WTC11 (cell line): ENCODE results near the gene NR1I3. TPM values are rescaled to one million over a fixed set of nuclear protein-coding genes. Genes with fewer than 3 reads are reported as not detected.

Experiments used
- ATAC-seq: fragments of 200-7000 bp; cut with Tn5 transposase; 2 replicates; pipeline ENCODE4 v1.10.0; 2021; ENCODE audit warnings: mild to moderate bottlenecking, moderate library complexity
- CTCF ChIA-PET: fragments of 300-600 bp; sonication (Branson Sonifier 250); formaldehyde crosslinking; loops from one replicate; lab custom pipeline; 2021; ENCODE audit warnings: antibody characterized with exemption; lab: Charles Lee
- POLR2A ChIA-PET: fragments of 350-600 bp; sonication (Branson Sonifier 250); formaldehyde crosslinking; loops from one replicate; lab custom pipeline; 2021; ENCODE audit warnings: antibody characterized with exemption; lab: Charles Lee
- DNase-seq: peaks from one replicate; pipeline ENCODE4 v3.0.0; 2021; ENCODE audit warnings: low spot score
- H3K27ac Mint-ChIP-seq: 2 replicates; pipeline ENCODE4 v1.8.0; 2021; ENCODE audit warnings: mixed read lengths
- H3K27me3 Mint-ChIP-seq: 2 replicates; pipeline ENCODE4 v1.8.0; 2021; ENCODE audit warnings: low read depth, mild to moderate bottlenecking, moderate library complexity, mixed read lengths
- H3K36me3 Mint-ChIP-seq: 2 replicates; pipeline ENCODE4 v1.8.0; 2021; ENCODE audit warnings: mixed read lengths
- H3K4me1 Mint-ChIP-seq: 2 replicates; pipeline ENCODE4 v1.8.0; 2022; ENCODE audit warnings: mixed read lengths
- H3K4me3 Mint-ChIP-seq: 2 replicates; pipeline ENCODE4 v1.8.0; 2021; ENCODE audit warnings: mild to moderate bottlenecking, moderate library complexity, mixed read lengths
- H3K9me3 Mint-ChIP-seq: 2 replicates; pipeline ENCODE4 v1.8.0; 2021; ENCODE audit warnings: mixed read lengths
- ARID4B ChIP-seq: sonication (generic); formaldehyde crosslinking; IDR thresholded peaks from 2 replicates; pipeline ENCODE4 v1.8.0; 2023; ENCODE audit warnings: missing genetic modification reagents, mild to moderate bottlenecking, borderline replicate concordance
- ATF3 ChIP-seq: sonication (generic); formaldehyde crosslinking; conservative IDR thresholded peaks from 2 replicates; pipeline ENCODE4 v1.8.1; 2022; ENCODE audit warnings: mild to moderate bottlenecking, missing genetic modification reagents
- E2F4 ChIP-seq: sonication (generic); formaldehyde crosslinking; IDR thresholded peaks from 2 replicates; pipeline ENCODE4 v1.8.1; 2022; ENCODE audit warnings: low read depth, mild to moderate bottlenecking, moderate library complexity, missing genetic modification reagents, borderline replicate concordance
- FOXK1 ChIP-seq: sonication (generic); formaldehyde crosslinking; IDR thresholded peaks from 2 replicates; pipeline ENCODE4 v1.8.0; 2022; ENCODE audit warnings: mild to moderate bottlenecking, moderate library complexity, missing genetic modification reagents
- KAT7 ChIP-seq: sonication (generic); formaldehyde crosslinking; IDR thresholded peaks from 2 replicates; pipeline ENCODE4 v1.8.1; 2023; ENCODE audit warnings: missing genetic modification reagents, mild to moderate bottlenecking, borderline replicate concordance
- RELA ChIP-seq: sonication (generic); formaldehyde crosslinking; IDR thresholded peaks from 2 replicates; pipeline ENCODE4 v1.8.1; 2022; ENCODE audit warnings: missing genetic modification reagents, mild to moderate bottlenecking, borderline replicate concordance
- RORB ChIP-seq: fragments of 250-450 bp; sonication (Bioruptor Pico); IDR thresholded peaks from 2 replicates; pipeline ENCODE4 v1.9.0; 2021; ENCODE audit warnings: mild to moderate bottlenecking
- SMAD4 ChIP-seq: sonication (generic); formaldehyde crosslinking; IDR thresholded peaks from 2 replicates; pipeline ENCODE4 v1.8.0; 2022; ENCODE audit warnings: mild to moderate bottlenecking, missing genetic modification reagents
- TEAD1 ChIP-seq: sonication (generic); formaldehyde crosslinking; IDR thresholded peaks from 2 replicates; pipeline ENCODE4 v1.8.0; 2022; ENCODE audit warnings: mild to moderate bottlenecking, missing genetic modification reagents
- TEAD4 ChIP-seq: sonication (generic); formaldehyde crosslinking; IDR thresholded peaks from 2 replicates; pipeline ENCODE4 v1.8.0; 2022; ENCODE audit warnings: mild to moderate bottlenecking, missing genetic modification reagents
- USF1 ChIP-seq: sonication (generic); formaldehyde crosslinking; IDR thresholded peaks from 2 replicates; pipeline ENCODE4 v1.8.0; 2022; ENCODE audit warnings: mild to moderate bottlenecking, missing genetic modification reagents
- ZMAT4 ChIP-seq: fragments of 250-450 bp; sonication (Bioruptor Pico); IDR thresholded peaks from 2 replicates; pipeline ENCODE4 v1.9.0; 2021; ENCODE audit warnings: mild to moderate bottlenecking
- ZNF219 ChIP-seq: sonication (generic); formaldehyde crosslinking; IDR thresholded peaks from 2 replicates; pipeline ENCODE4 v1.8.0; 2023; ENCODE audit warnings: missing genetic modification reagents, mild to moderate bottlenecking, borderline replicate concordance
- ZNF416 ChIP-seq: fragments of 250-450 bp; sonication (Bioruptor Pico); IDR thresholded peaks from 2 replicates; pipeline ENCODE4 v1.9.0; 2021; ENCODE audit warnings: mild to moderate bottlenecking, inconsistent platforms
- total RNA-seq: library from RNA; stranded (reverse); gene quantifications from 3 replicates; pipeline ENCODE4 v1.2.3, GENCODE V29; 2021
- TF ChIP-seq, protein P1 (sequence below): fragments of 250-450 bp; sonication (Bioruptor Pico); IDR thresholded peaks from 2 replicates; pipeline ENCODE4 v2.1.2; 2022; ENCODE audit warnings: mild to moderate bottlenecking, moderate library complexity
- TF ChIP-seq, protein P2 (sequence below): sonication (generic); formaldehyde crosslinking; IDR thresholded peaks from 2 replicates; pipeline ENCODE4 v1.8.0; 2022; ENCODE audit warnings: missing genetic modification reagents

NR1I3 gene
- total RNA-seq, 1 experiment from 2014 or later, result not detected

- H3K4me1 Mint-ChIP-seq, result peaks cover 16% of the 10 kb centered on the region
- H3K4me3 Mint-ChIP-seq, result no peak overlapping the region
- CTCF ChIA-PET, result interaction anchor here (0.6 to 3.2 kb wide), 8 partner anchors 9 to 198 kb away, joined by 3 to 22 read pairs (median 6); partner anchors contain the start of genes B4GALT3, NDUFS2, PCP4L1 and PPOX
Observed at GRCh38 chr1:161191971-161192370, 46.0 kb downstream of the NR1I3 start.

GRCh38 chr1:161190962-161191521 is 47.0 kb downstream of the NR1I3 start:
- H3K4me1 Mint-ChIP-seq, result peaks cover 11% of the 10 kb centered on the region
- H3K27ac Mint-ChIP-seq, result no peak overlapping the region

More at GRCh38 chr1:161191971-161192370, 46.0 kb downstream of the NR1I3 start:
- 0 out of 2 replicates have a peak, but pooled peaks cover 3% of the 10 kb centered on the region for H3K36me3 Mint-ChIP-seq
- H3K27me3 Mint-ChIP-seq, result no peaks in the 10 kb centered on the region
- POLR2A ChIA-PET, result no interaction called here
- TF ChIP-seq SMAD4 (no peak), RORB (CRISPR knock-in tag) (no peak), FOXK1 (CRISPR knock-in tag) (no peak), USF1 (CRISPR knock-in tag) (no peak), ATF3 (no peak), ZNF416 (CRISPR knock-in tag) (no peak), TEAD4 (no peak), ARID4B (CRISPR knock-in tag) (no peak), RELA (CRISPR knock-in tag) (no peak)
- TF ChIP-seq, protein P1, sequence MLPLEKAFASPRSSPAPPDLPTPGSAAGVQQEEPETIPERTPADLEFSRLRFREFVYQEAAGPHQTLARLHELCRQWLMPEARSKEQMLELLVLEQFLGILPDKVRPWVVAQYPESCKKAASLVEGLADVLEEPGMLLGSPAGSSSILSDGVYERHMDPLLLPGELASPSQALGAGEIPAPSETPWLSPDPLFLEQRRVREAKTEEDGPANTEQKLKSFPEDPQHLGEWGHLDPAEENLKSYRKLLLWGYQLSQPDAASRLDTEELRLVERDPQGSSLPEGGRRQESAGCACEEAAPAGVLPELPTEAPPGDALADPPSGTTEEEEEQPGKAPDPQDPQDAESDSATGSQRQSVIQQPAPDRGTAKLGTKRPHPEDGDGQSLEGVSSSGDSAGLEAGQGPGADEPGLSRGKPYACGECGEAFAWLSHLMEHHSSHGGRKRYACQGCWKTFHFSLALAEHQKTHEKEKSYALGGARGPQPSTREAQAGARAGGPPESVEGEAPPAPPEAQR (CRISPR knock-in tag), result no peak
- no peak overlapping the region for H3K27ac Mint-ChIP-seq
- H3K9me3 Mint-ChIP-seq, result no peaks in the 10 kb centered on the region
- no peak for DNase-seq
- no peak for ATAC-seq

More at GRCh38 chr1:161190962-161191521, 47.0 kb downstream of the NR1I3 start:
- ChIA-PET CTCF (interaction anchor here (0.6 to 3.2 kb wide), 12 partner anchors 10 to 201 kb away, joined by 3 to 22 read pairs (median 4); partner anchors contain the start of genes B4GALT3, NDUFS2, PCP4L1 and PPOX), POLR2A (no interaction called here)
- ATAC-seq (peak; percentile 74), DNase-seq (no peak)
- peak overlapping the region; percentile 16; the same call in 1 of the 2 replicates for H3K4me3 Mint-ChIP-seq
- H3K36me3 Mint-ChIP-seq, result 0 out of 2 replicates have a peak, but pooled peaks cover 3% of the 10 kb centered on the region
- H3K27me3 Mint-ChIP-seq, result no peaks in the 10 kb centered on the region
- TF ChIP-seq TEAD1 (no peak), E2F4 (CRISPR knock-in tag) (no peak), ZMAT4 (CRISPR knock-in tag) (no peak), ZNF219 (CRISPR knock-in tag) (no peak), KAT7 (no peak)
- TF ChIP-seq, protein P2, sequence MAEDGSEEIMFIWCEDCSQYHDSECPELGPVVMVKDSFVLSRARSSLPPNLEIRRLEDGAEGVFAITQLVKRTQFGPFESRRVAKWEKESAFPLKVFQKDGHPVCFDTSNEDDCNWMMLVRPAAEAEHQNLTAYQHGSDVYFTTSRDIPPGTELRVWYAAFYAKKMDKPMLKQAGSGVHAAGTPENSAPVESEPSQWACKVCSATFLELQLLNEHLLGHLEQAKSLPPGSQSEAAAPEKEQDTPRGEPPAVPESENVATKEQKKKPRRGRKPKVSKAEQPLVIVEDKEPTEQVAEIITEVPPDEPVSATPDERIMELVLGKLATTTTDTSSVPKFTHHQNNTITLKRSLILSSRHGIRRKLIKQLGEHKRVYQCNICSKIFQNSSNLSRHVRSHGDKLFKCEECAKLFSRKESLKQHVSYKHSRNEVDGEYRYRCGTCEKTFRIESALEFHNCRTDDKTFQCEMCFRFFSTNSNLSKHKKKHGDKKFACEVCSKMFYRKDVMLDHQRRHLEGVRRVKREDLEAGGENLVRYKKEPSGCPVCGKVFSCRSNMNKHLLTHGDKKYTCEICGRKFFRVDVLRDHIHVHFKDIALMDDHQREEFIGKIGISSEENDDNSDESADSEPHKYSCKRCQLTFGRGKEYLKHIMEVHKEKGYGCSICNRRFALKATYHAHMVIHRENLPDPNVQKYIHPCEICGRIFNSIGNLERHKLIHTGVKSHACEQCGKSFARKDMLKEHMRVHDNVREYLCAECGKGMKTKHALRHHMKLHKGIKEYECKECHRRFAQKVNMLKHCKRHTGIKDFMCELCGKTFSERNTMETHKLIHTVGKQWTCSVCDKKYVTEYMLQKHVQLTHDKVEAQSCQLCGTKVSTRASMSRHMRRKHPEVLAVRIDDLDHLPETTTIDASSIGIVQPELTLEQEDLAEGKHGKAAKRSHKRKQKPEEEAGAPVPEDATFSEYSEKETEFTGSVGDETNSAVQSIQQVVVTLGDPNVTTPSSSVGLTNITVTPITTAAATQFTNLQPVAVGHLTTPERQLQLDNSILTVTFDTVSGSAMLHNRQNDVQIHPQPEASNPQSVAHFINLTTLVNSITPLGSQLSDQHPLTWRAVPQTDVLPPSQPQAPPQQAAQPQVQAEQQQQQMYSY (CRISPR knock-in tag), result peak; percentile 83
- TF ChIP-seq, all 79 proteins: peak for 1
- no peaks in the 10 kb centered on the region for H3K9me3 Mint-ChIP-seq
